HCT116 (cell line): ENCODE measurements around the gene LTBP4. TPM values are rescaled to one million over a fixed set of nuclear protein-coding genes. Genes with fewer than 3 reads are reported as not detected.
A peak's percentile ranks its signal among the peaks of the same experiment; 100 is the strongest.

Experiments
- ATAC-seq: fragments of 200-7000 bp; cut with Tn5 transposase; 2 replicates; pipeline ENCODE4 v1.9.1; 2020; ENCODE audit warnings: mild to moderate bottlenecking, moderate library complexity
- BruUV-seq: library from RNA; stranded (reverse); fragments of 400-500 nt; replicated peaks from 2 replicates; lab custom pipeline; 2021; lab: Mats Ljungman, UMichigan
- CTCF ChIA-PET: fragments of 300-600 bp; sonication (Branson Sonifier 250); formaldehyde crosslinking; loops from one replicate; lab custom pipeline; 2021; ENCODE audit warnings: antibody characterized with exemption; lab: Charles Lee
- POLR2A ChIA-PET: fragments of 300-600, 350-600 bp; sonication (Branson Sonifier 250); formaldehyde crosslinking; loops from one replicate; lab custom pipeline; 2021; ENCODE audit warnings: antibody characterized with exemption; lab: Charles Lee
- RAD21 ChIA-PET, 2 experiments: fragments of 300-600 bp; sonication (Branson Sonifier 250); formaldehyde crosslinking; loops; one replicate each; lab custom pipeline; 2023; ENCODE audit warnings: low total read pairs in 2 of 2; ENCODE audit not compliant: uncharacterized antibody in 2 of 2, unreplicated experiment in 2 of 2, low non-redundant PET in 1 of 2; lab: Charles Lee
- DNase-seq: peaks from one replicate; pipeline ENCODE4 v3.0.0-alpha.2; 2010; ENCODE audit warnings: low read depth, low spot score
- H2AFZ ChIP-seq: fragments of 200-600 bp; shearing (Covaris generic), sonication (generic); 2 replicates; pipeline ENCODE4 v1.6.1; 2017; ENCODE audit warnings: low read depth, mixed run types, mixed read lengths, antibody characterized with exemption, low read length; ENCODE audit not compliant: poor library complexity, severe bottlenecking
- H3K27ac ChIP-seq: 2 replicates; pipeline ENCODE4 v1.5.1; 2012; ENCODE audit warnings: low read depth, low read length
- H3K27me3 ChIP-seq: fragments of 200-600 bp; sonication (generic); 2 replicates; pipeline ENCODE4 v1.6.1; 2016; ENCODE audit warnings: mixed run types, low read length, mixed read lengths; ENCODE audit not compliant: insufficient read depth
- H3K36me3 ChIP-seq, 2 experiments: fragments of 200-500 bp in 1 of 2; fragments of 200-600 bp in 1 of 2; sonication (Bioruptor generic) in 1 of 2; sonication (generic) in 1 of 2; 2 replicates each; pipeline versions ENCODE4 v1.5.1 to v1.6.1; 2014 to 2016; ENCODE audit warnings: low read length in 2 of 2, inconsistent platforms in 1 of 2, mixed read lengths in 1 of 2, mixed run types in 1 of 2; ENCODE audit not compliant: insufficient read depth in 2 of 2, control insufficient read depth in 1 of 2
- H3K4me1 ChIP-seq, 2 experiments: fragments of 200-600 bp in 1 of 2; sonication (generic) in 1 of 2; 2 replicates each; pipeline versions ENCODE4 v1.5.1 to v1.6.1; 2012 to 2017; ENCODE audit warnings: low read length in 2 of 2, inconsistent platforms in 1 of 2, mild to moderate bottlenecking in 1 of 2, mixed read lengths in 1 of 2, mixed run types in 1 of 2, moderate library complexity in 1 of 2; ENCODE audit not compliant: insufficient read depth in 2 of 2, control insufficient read depth in 1 of 2
- H3K4me2 ChIP-seq: fragments of 200-600 bp; sonication (generic); 2 replicates; pipeline ENCODE4 v1.6.1; 2017; ENCODE audit warnings: mixed run types, low read length, mixed read lengths
- H3K4me3 ChIP-seq, 2 experiments: fragments of 200-600 bp in 1 of 2; sonication (generic) in 1 of 2; replicated peaks in 1 of 2; 2 replicates each; pipeline ENCODE4 v1.5.1; 2011 to 2016; ENCODE audit warnings: low read length in 2 of 2, control low read depth in 1 of 2, low read depth in 1 of 2, mild to moderate bottlenecking in 1 of 2, mixed read lengths in 1 of 2, mixed run types in 1 of 2
- H3K79me2 ChIP-seq: fragments of 200-600 bp; sonication (generic); 2 replicates; pipeline ENCODE4 v1.6.1; 2017; ENCODE audit warnings: mild to moderate bottlenecking, mixed run types, low read length, moderate library complexity, mixed read lengths; ENCODE audit not compliant: insufficient read depth
- H3K9ac ChIP-seq: fragments of 200-600 bp; sonication (generic); 2 replicates; pipeline ENCODE4 v1.6.1; 2016; ENCODE audit warnings: low read length, mixed read lengths
- H3K9me2 ChIP-seq: fragments of 200-600 bp; sonication (generic), shearing (Covaris generic); 2 replicates; pipeline ENCODE4 v1.6.1; 2017; ENCODE audit warnings: mixed run types, mild to moderate bottlenecking, moderate library complexity; ENCODE audit not compliant: insufficient read depth
- H3K9me3 ChIP-seq, 2 experiments: fragments of 200-500 bp in 1 of 2; fragments of 200-600 bp in 1 of 2; sonication (Bioruptor generic) in 1 of 2; sonication (generic) in 1 of 2; 2 replicates each; pipeline ENCODE4 v1.6.1; 2014 to 2017; ENCODE audit warnings: low read length in 2 of 2, mixed read lengths in 2 of 2, inconsistent platforms in 1 of 2, low read depth in 1 of 2, mild to moderate bottlenecking in 1 of 2, mixed run types in 1 of 2, moderate library complexity in 1 of 2; ENCODE audit not compliant: control insufficient read depth in 1 of 2, insufficient read depth in 1 of 2
- H4K20me1 ChIP-seq: fragments of 200-600 bp; sonication (generic), shearing (Covaris generic); 2 replicates; pipeline ENCODE4 v1.6.1; 2017; ENCODE audit warnings: mixed run types, mild to moderate bottlenecking, moderate library complexity; ENCODE audit not compliant: insufficient read depth
- CEBPB ChIP-seq: IDR thresholded peaks from 2 replicates; pipeline ENCODE4 v1.6.1; 2012; ENCODE audit warnings: low read depth
- CTCF ChIP-seq, 3 experiments: fragments of 200-600 bp in 1 of 3; sonication (generic) in 1 of 3; IDR thresholded peaks in 2 of 3; conservative IDR thresholded peaks in 1 of 3; 2 replicates each; pipeline ENCODE4 v1.5.1; 2012 to 2017; ENCODE audit warnings: low read depth in 2 of 3, low read length in 2 of 3, antibody characterized with exemption in 1 of 3, borderline replicate concordance in 1 of 3, control low read depth in 1 of 3, mild to moderate bottlenecking in 1 of 3, mixed read lengths in 1 of 3, mixed run types in 1 of 3, moderate library complexity in 1 of 3; ENCODE audit not compliant: insufficient read depth in 1 of 3
- ELF1 ChIP-seq: IDR thresholded peaks from 2 replicates; pipeline ENCODE4 v1.6.1; 2012; ENCODE audit warnings: low read depth, borderline replicate concordance
- EZH2phosphoT487 ChIP-seq: fragments of 200-600 bp; IDR thresholded peaks from 2 replicates; pipeline ENCODE4 v1.6.1; 2018; ENCODE audit warnings: antibody characterized with exemption, borderline replicate concordance
- JUND ChIP-seq: IDR thresholded peaks from 2 replicates; pipeline ENCODE4 v1.6.1; 2012
- POLR2AphosphoS5 ChIP-seq: IDR thresholded peaks from 2 replicates; pipeline ENCODE4 v1.6.1; 2011; ENCODE audit warnings: mild to moderate bottlenecking, low read depth, low read length, moderate library complexity
- RAD21 ChIP-seq: IDR thresholded peaks from 2 replicates; pipeline ENCODE4 v1.6.1; 2012; ENCODE audit warnings: low read depth, mild to moderate bottlenecking
- REST ChIP-seq: IDR thresholded peaks from 2 replicates; pipeline ENCODE4 v1.6.1; 2012; ENCODE audit warnings: low read depth
- SIN3A ChIP-seq: IDR thresholded peaks from 2 replicates; pipeline ENCODE4 v1.6.1; 2012; ENCODE audit warnings: low read depth
- SRF ChIP-seq: IDR thresholded peaks from 2 replicates; pipeline ENCODE4 v1.6.1; 2012; ENCODE audit warnings: low read depth
- YY1 ChIP-seq: IDR thresholded peaks from 2 replicates; pipeline ENCODE4 v1.6.1; 2011; ENCODE audit warnings: low read length, low read depth, moderate library complexity, mild to moderate bottlenecking; ENCODE audit not compliant: insufficient replicate concordance; ENCODE audit errors: extremely low read depth
- ZBTB33 ChIP-seq: IDR thresholded peaks from 2 replicates; pipeline ENCODE4 v1.6.1; 2011; ENCODE audit warnings: mild to moderate bottlenecking, low read length, moderate library complexity; ENCODE audit not compliant: insufficient replicate concordance; ENCODE audit errors: extremely low read depth
- ZFX ChIP-seq: fragments of 450-650 bp; IDR thresholded peaks from 2 replicates; pipeline ENCODE4 v1.6.1; 2017
- intact Hi-C: fragments of 100-400 bp; cut with micrococcal nuclease; formaldehyde crosslinking; loops from 2 replicates; pipeline ENCODE4 v1.10.0; 2022
- total RNA-seq: library from RNA; stranded (reverse); gene quantifications from one replicate; pipeline ENCODE4 v1.2.1, GENCODE V29; 2021; ENCODE audit not compliant: unreplicated experiment

Gene LTBP4
- total RNA-seq, 1 experiment from 2014 or later: 310 TPM

GRCh38 chr19:40598918-40599307 is 2.3 kb upstream of the LTBP4 start:
- Histone ChIP-seq H3K9ac (0 out of 2 replicates have a peak overlapping the region, but pooled peaks have one; percentile 85), H3K36me3 (no peaks in the 10 kb centered on the region), H3K4me2 (peak overlapping the region; percentile 91), H3K4me3 (peak overlapping the region; percentile 74 to 82), H3K9me2 (no peaks in the 10 kb centered on the region), H2AFZ (no peak overlapping the region), H4K20me1 (no peaks in the 10 kb centered on the region), H3K27ac (peak overlapping the region; percentile 63; the same call in 1 of the 2 replicates), H3K4me1 (peaks cover 29 to 76% of the 10 kb centered on the region in 2 experiments), H3K79me2 (peaks cover 11% of the 10 kb centered on the region; the same call in 1 of the 2 replicates), H3K9me3 (no peaks in the 10 kb centered on the region)
- RAD21 ChIA-PET: interaction anchor here in 1 of 2 experiments (0.7 kb wide), 1 partner anchor 50 kb away, joined by 3 read pairs; no protein-coding TSS in a partner anchor
- ATAC-seq (no peak), DNase-seq (no peak)
- TSS peak; percentile 47 for BruUV-seq
- POLR2A ChIA-PET: interaction anchor here (0.6 to 1.6 kb wide), 4 partner anchors 14 to 31 kb away, joined by 3 to 7 read pairs (median 4); no protein-coding TSS in a partner anchor
- intact Hi-C loops: loop anchor here (1.0 to 5.0 kb wide), 3 partner anchors 50 to 294 kb away; no protein-coding TSS in a partner anchor
- CTCF ChIA-PET: interaction anchor here (0.7 to 3.9 kb wide), 14 partner anchors 14 to 294 kb away, joined by 3 to 27 read pairs (median 4); no protein-coding TSS in a partner anchor
- TF ChIP-seq RAD21 (no peak), ZFX (no peak), ZBTB33 (no peak), JUND (no peak), REST (no peak), POLR2AphosphoS5 (no peak), ELF1 (no peak), SIN3A (no peak), EZH2phosphoT487 (no peak), CEBPB (no peak), SRF (no peak), YY1 (no peak), CTCF (IDR thresholded peaks at IDR 0.05 in 2 of 3, conservative IDR thresholded peaks at IDR 0.05 in 1 of 3; ENCODE audit: borderline replicate concordance in 1 of 3, insufficient read depth in 1 of 3, low read depth in 2 of 3, low read length in 2 of 3) (no peak)
- TF ChIP-seq, all 23 proteins: peak for 0
- H3K27me3 ChIP-seq: no peaks in the 10 kb centered on the region
